ENCODE results near the gene INHBA.
A peak's percentile ranks its signal among the peaks of the same experiment; 100 is the strongest.

Gene INHBA

DNA sequence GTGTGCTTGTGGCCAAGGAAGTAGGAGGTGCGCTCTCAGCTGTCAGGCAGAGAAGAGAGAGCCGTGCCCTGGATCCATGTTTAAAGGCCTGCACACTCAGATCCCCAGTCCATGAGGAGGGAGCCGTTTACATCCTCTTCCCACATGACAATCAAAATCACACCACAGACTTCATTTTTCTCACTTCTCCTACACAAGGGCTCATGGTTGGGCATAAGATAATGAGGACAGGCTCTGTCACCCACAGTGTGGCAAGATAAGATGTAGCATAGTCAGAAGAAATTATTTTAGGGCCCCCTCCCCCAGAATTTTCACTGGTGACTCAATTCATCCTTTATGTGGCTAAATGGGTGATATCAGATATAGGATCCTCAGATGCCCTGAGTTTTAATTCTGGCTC, 35.9 kb upstream of the INHBA start:
- no peaks in the 10 kb centered on the region for H3K27me3 ChIP-seq (ENCODE audit: insufficient read depth, poor library complexity, severe bottlenecking)
- no peak overlapping the region for H3K4me3 ChIP-seq (replicated peaks; ENCODE audit: insufficient read depth, low read length)
- no peak overlapping the region for H3K27ac ChIP-seq (replicated peaks)
- TF ChIP-seq, protein P1, sequence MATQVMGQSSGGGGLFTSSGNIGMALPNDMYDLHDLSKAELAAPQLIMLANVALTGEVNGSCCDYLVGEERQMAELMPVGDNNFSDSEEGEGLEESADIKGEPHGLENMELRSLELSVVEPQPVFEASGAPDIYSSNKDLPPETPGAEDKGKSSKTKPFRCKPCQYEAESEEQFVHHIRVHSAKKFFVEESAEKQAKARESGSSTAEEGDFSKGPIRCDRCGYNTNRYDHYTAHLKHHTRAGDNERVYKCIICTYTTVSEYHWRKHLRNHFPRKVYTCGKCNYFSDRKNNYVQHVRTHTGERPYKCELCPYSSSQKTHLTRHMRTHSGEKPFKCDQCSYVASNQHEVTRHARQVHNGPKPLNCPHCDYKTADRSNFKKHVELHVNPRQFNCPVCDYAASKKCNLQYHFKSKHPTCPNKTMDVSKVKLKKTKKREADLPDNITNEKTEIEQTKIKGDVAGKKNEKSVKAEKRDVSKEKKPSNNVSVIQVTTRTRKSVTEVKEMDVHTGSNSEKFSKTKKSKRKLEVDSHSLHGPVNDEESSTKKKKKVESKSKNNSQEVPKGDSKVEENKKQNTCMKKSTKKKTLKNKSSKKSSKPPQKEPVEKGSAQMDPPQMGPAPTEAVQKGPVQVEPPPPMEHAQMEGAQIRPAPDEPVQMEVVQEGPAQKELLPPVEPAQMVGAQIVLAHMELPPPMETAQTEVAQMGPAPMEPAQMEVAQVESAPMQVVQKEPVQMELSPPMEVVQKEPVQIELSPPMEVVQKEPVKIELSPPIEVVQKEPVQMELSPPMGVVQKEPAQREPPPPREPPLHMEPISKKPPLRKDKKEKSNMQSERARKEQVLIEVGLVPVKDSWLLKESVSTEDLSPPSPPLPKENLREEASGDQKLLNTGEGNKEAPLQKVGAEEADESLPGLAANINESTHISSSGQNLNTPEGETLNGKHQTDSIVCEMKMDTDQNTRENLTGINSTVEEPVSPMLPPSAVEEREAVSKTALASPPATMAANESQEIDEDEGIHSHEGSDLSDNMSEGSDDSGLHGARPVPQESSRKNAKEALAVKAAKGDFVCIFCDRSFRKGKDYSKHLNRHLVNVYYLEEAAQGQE (IDR thresholded peaks at IDR 0.05; ENCODE audit: insufficient replicate concordance, low read depth), result no peak
- TF ChIP-seq, protein P2, sequence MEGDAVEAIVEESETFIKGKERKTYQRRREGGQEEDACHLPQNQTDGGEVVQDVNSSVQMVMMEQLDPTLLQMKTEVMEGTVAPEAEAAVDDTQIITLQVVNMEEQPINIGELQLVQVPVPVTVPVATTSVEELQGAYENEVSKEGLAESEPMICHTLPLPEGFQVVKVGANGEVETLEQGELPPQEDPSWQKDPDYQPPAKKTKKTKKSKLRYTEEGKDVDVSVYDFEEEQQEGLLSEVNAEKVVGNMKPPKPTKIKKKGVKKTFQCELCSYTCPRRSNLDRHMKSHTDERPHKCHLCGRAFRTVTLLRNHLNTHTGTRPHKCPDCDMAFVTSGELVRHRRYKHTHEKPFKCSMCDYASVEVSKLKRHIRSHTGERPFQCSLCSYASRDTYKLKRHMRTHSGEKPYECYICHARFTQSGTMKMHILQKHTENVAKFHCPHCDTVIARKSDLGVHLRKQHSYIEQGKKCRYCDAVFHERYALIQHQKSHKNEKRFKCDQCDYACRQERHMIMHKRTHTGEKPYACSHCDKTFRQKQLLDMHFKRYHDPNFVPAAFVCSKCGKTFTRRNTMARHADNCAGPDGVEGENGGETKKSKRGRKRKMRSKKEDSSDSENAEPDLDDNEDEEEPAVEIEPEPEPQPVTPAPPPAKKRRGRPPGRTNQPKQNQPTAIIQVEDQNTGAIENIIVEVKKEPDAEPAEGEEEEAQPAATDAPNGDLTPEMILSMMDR (IDR thresholded peaks at IDR 0.05; ENCODE audit: insufficient read depth, low read length), result no peak
- no peak for TF ChIP-seq GABPA (IDR thresholded peaks at IDR 0.05; ENCODE audit: low read depth)
- no peak for DNase-seq (ENCODE audit: low read depth in 1 of 2, low spot score in 1 of 2)

DNA sequence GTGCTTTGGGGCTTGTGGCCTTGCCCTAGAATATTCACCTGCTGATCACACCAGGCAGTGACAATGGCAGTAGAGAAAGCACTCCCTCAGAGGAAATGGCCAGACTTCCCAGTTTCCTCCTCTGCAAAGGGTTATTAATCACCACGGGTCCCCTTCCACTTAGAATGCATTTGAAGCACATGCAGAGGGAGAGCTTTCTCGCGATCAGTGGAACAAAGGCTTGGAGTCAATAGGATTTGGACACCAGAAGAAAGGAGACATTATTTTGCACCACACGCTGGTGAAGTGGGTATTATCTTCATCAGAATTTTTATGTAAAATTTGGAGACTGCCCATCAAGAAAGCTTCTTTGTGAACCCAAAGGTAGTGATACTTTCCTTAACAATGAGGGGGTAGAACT, 35.4 kb upstream of the INHBA start:
- no peak for DNase-seq (ENCODE audit: low read depth in 1 of 2, low spot score in 1 of 2)
- TF ChIP-seq GABPA (IDR thresholded peaks at IDR 0.05; ENCODE audit: low read depth), result no peak
- TF ChIP-seq, protein P2 (IDR thresholded peaks at IDR 0.05; ENCODE audit: insufficient read depth, low read length), result no peak
- TF ChIP-seq SPI1 (IDR thresholded peaks at IDR 0.05; ENCODE audit: borderline replicate concordance, low read depth), result no peak
- TF ChIP-seq, protein P1 (IDR thresholded peaks at IDR 0.05; ENCODE audit: insufficient replicate concordance, low read depth), result no peak
- TF ChIP-seq POLR2AphosphoS5 (IDR thresholded peaks at IDR 0.05; ENCODE audit: low read depth), result no peak
- Histone ChIP-seq H3K27me3 (ENCODE audit: insufficient read depth, poor library complexity, severe bottlenecking) (no peaks in the 10 kb centered on the region), H3K4me3 (replicated peaks; ENCODE audit: insufficient read depth, low read length) (no peak overlapping the region), H3K27ac (replicated peaks) (no peak overlapping the region)

DNA sequence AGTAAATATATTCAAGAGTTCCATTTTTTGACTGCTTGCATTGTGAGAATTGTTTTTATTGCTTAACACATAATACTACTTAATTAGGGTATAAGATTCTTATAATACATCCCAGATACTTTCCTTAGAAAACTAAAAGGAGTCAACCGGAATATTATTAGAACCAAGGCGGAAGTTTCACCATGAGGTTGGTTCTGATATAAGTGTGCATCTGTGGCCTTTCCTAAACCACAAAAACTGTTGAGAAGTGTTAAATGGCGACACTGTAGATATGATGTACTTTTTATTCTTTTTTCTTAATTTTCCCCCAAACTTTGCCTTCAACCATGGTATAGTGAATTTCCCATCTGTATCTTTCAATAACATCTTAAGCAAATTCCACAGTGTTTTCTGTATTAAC, 32.3 kb upstream of the INHBA start:
- H3K27me3 ChIP-seq (ENCODE audit: insufficient read depth, poor library complexity, severe bottlenecking), result no peaks in the 10 kb centered on the region
- no peak overlapping the region for H3K4me3 ChIP-seq (replicated peaks; ENCODE audit: insufficient read depth, low read length)
- DNase-seq (ENCODE audit: low read depth in 1 of 2, low spot score in 1 of 2), result no peak
- peak overlapping the region; percentile 33 for H3K27ac ChIP-seq (replicated peaks)
- TF ChIP-seq GABPA (IDR thresholded peaks at IDR 0.05; ENCODE audit: low read depth), result peak; percentile 16; the same call in 1 of the 2 replicates
- TF ChIP-seq POLR2AphosphoS5 (IDR thresholded peaks at IDR 0.05; ENCODE audit: low read depth), result no peak

DNA sequence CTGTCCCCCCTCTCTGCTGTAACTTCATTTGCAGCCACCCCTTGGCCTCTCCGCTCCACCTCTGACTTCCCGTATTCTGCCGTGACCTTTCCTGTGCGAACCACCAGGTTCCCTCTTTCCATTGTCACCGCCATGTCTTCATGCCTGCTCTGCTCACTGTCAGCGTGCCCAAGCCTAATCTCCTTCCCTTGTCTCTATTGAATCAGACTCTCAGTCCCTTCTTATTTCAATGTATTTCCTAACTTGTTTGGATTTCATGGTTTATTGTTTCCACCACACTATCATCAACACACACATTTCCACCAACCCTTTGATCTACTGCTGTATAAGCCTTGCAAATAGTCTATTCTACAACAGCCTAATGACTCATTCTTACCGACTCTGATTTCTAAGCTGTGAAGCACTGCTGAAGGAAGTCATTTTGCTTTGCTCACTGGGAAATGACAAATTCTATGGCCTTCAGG, 30.0 kb upstream of the INHBA start:
- Histone ChIP-seq H3K27ac (replicated peaks) (peak overlapping the region; percentile 32), H3K4me3 (replicated peaks; ENCODE audit: insufficient read depth, low read length) (no peak overlapping the region), H3K27me3 (ENCODE audit: insufficient read depth, poor library complexity, severe bottlenecking) (no peaks in the 10 kb centered on the region)
- peak in 1 of 2 experiments; percentile 58 for DNase-seq (ENCODE audit: low read depth in 1 of 2, low spot score in 1 of 2)
- TF ChIP-seq POLR2AphosphoS5 (IDR thresholded peaks at IDR 0.05; ENCODE audit: low read depth) (no peak), SPI1 (IDR thresholded peaks at IDR 0.05; ENCODE audit: borderline replicate concordance, low read depth) (peak; percentile 36; the same call in 1 of the 2 replicates)

DNA sequence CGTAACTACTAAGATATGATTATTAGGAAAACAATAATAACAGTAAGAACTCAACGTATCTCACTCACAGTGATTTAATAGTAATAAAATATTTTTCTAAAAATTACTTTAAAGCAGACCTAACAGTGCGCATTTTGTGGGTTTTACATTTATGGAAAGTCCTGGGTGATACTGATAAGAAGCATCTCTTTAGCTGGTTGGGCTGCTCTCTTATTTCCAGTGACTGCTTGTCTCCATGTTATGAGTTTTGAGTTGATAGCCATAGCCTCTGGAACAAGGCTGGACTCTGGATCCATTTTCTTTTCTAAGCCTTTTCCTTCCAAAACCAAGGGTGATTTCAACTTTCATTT, 29.5 kb upstream of the INHBA start:
- DNase-seq (ENCODE audit: low read depth in 1 of 2, low spot score in 1 of 2), result no peak
- Histone ChIP-seq H3K4me3 (replicated peaks; ENCODE audit: insufficient read depth, low read length) (no peak overlapping the region), H3K27me3 (ENCODE audit: insufficient read depth, poor library complexity, severe bottlenecking) (no peaks in the 10 kb centered on the region), H3K27ac (replicated peaks) (peak overlapping the region; percentile 32)
- no peak for TF ChIP-seq SPI1 (IDR thresholded peaks at IDR 0.05; ENCODE audit: borderline replicate concordance, low read depth)
- TF ChIP-seq POLR2AphosphoS5 (IDR thresholded peaks at IDR 0.05; ENCODE audit: low read depth), result no peak
- no peak for TF ChIP-seq GABPA (IDR thresholded peaks at IDR 0.05; ENCODE audit: low read depth)
- TF ChIP-seq, protein P2 (IDR thresholded peaks at IDR 0.05; ENCODE audit: insufficient read depth, low read length), result no peak
- TF ChIP-seq, protein P1 (IDR thresholded peaks at IDR 0.05; ENCODE audit: insufficient replicate concordance, low read depth), result no peak

Data from HL-60 (cell line).